NB4 (cell line): ENCODE data around the gene ZFHX3.

Experiments used
- POLR2A ChIP-seq: IDR thresholded peaks from 2 replicates; pipeline ENCODE4 v1.6.1; 2011; ENCODE audit warnings: mild to moderate bottlenecking; ENCODE audit not compliant: insufficient read length; ENCODE audit errors: extremely low read depth
- TF ChIP-seq, protein P1 (sequence below): IDR thresholded peaks from one replicate; pipeline ENCODE4 v1.5.1; 2012; ENCODE audit warnings: low read depth, low read length
- TF ChIP-seq, protein P2 (sequence below): IDR thresholded peaks from 2 replicates; pipeline ENCODE4 v1.6.1; 2011; ENCODE audit warnings: low read depth, low read length

DNA sequence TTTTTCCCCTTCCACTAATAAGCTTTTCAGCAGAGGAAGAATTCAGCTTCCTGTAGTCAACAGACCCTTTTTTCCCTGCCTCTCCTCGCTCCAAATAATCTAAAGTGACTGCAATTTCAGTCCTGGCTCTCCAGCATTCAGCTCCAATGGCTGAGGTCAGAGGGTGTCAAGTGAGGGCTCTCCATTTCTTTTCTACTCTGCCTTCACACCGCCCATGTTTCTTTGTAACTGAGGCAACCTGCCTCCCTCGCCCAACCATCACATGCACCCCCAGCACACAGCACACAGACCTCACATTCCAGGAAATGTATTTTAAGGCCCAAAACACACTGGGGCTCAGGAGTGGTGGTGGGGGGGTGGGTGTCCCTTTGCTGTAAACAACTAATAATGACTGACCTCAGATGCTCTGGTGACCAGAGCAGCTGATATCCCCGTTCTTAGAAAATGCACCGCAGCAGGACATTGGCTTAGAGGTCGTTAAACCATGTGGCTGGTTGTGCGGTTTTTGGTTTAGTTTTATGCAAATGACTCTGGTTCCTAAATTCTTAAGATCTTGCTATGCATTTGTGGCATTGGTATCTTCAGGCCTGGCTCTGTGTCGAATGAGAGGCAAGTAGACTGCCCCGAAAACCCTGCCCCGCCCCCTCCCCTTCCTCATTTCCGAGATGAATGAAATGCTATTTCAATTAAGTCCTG lies 203.6 kb downstream of the ZFHX3 start:
- TF ChIP-seq, protein P1, sequence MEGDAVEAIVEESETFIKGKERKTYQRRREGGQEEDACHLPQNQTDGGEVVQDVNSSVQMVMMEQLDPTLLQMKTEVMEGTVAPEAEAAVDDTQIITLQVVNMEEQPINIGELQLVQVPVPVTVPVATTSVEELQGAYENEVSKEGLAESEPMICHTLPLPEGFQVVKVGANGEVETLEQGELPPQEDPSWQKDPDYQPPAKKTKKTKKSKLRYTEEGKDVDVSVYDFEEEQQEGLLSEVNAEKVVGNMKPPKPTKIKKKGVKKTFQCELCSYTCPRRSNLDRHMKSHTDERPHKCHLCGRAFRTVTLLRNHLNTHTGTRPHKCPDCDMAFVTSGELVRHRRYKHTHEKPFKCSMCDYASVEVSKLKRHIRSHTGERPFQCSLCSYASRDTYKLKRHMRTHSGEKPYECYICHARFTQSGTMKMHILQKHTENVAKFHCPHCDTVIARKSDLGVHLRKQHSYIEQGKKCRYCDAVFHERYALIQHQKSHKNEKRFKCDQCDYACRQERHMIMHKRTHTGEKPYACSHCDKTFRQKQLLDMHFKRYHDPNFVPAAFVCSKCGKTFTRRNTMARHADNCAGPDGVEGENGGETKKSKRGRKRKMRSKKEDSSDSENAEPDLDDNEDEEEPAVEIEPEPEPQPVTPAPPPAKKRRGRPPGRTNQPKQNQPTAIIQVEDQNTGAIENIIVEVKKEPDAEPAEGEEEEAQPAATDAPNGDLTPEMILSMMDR = no peak
- TF ChIP-seq, protein P2, sequence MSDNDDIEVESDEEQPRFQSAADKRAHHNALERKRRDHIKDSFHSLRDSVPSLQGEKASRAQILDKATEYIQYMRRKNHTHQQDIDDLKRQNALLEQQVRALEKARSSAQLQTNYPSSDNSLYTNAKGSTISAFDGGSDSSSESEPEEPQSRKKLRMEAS = 0 out of 2 replicates have a peak, but pooled peaks have one; percentile 10
- no peak for TF ChIP-seq POLR2A
